GM23338 (cell line): ENCODE measurements around the gene CEP89. TPM values are rescaled to one million over a fixed set of nuclear protein-coding genes. Genes with fewer than 3 reads are reported as not detected.

Experiments
- ATAC-seq: fragments of 200-7000 bp; cut with Tn5 transposase; 3 replicates; pipeline ENCODE4 v1.9.1; 2020
- DNase-seq: peaks from one replicate; pipeline ENCODE4 v3.0.0-alpha.2; 2015; ENCODE audit warnings: low spot score
- H2AFZ ChIP-seq: fragments of 200-600 bp; sonication (generic); 2 replicates; pipeline ENCODE4 v1.8.0; 2016; ENCODE audit warnings: antibody characterized with exemption, mild to moderate bottlenecking, moderate library complexity
- H3F3A ChIP-seq: fragments of 200-600 bp; sonication (generic); replicated peaks from 2 replicates; pipeline ENCODE4 v1.8.0; 2017; ENCODE audit warnings: antibody characterized with exemption, mixed run types, low read depth
- H3K27ac ChIP-seq: fragments of 200-600 bp; sonication (generic); 2 replicates; pipeline ENCODE4 v1.6.1; 2016; ENCODE audit warnings: low read depth
- H3K27me3 ChIP-seq: fragments of 200-600 bp; sonication (generic); 2 replicates; pipeline ENCODE4 v1.8.0; 2016; ENCODE audit warnings: mild to moderate bottlenecking, mixed run types, moderate library complexity; ENCODE audit not compliant: insufficient read depth
- H3K36me3 ChIP-seq: fragments of 200-600 bp; sonication (generic); 2 replicates; pipeline ENCODE4 v1.8.0; 2016; ENCODE audit warnings: mild to moderate bottlenecking; ENCODE audit not compliant: insufficient read depth
- H3K4me1 ChIP-seq: fragments of 200-600 bp; sonication (generic); 2 replicates; pipeline ENCODE4 v1.8.0; 2016; ENCODE audit warnings: mild to moderate bottlenecking, moderate library complexity; ENCODE audit not compliant: insufficient read depth
- H3K4me2 ChIP-seq: fragments of 200-600 bp; sonication (generic); 2 replicates; pipeline ENCODE4 v1.7.1; 2017; ENCODE audit warnings: mixed run types
- H3K4me3 ChIP-seq: fragments of 200-600 bp; sonication (generic); 2 replicates; pipeline ENCODE4 v1.6.1; 2016; ENCODE audit warnings: mixed run types
- H3K79me2 ChIP-seq: fragments of 200-600 bp; sonication (generic); replicated peaks from 2 replicates; pipeline ENCODE4 v1.8.0; 2017; ENCODE audit warnings: mild to moderate bottlenecking; ENCODE audit not compliant: insufficient read depth
- H3K9me2 ChIP-seq: fragments of 200-600 bp; sonication (generic); 2 replicates; pipeline ENCODE4 v1.8.0; 2017; ENCODE audit not compliant: insufficient read depth
- H4K20me1 ChIP-seq: fragments of 200-600 bp; sonication (generic); replicated peaks from 2 replicates; pipeline ENCODE4 v1.8.0; 2017; ENCODE audit warnings: mild to moderate bottlenecking; ENCODE audit not compliant: insufficient read depth
- H3K27ac Mint-ChIP-seq: 2 replicates; pipeline ENCODE4 v1.8.0; 2020; ENCODE audit warnings: inconsistent platforms, mild to moderate bottlenecking, moderate library complexity, mixed read lengths
- H3K27me3 Mint-ChIP-seq: 3 replicates; pipeline ENCODE4 v1.8.0; 2022; ENCODE audit warnings: low read depth, mild to moderate bottlenecking, moderate library complexity, mixed read lengths, inconsistent platforms; ENCODE audit not compliant: insufficient read depth, poor library complexity
- H3K36me3 Mint-ChIP-seq: 3 replicates; pipeline ENCODE4 v1.8.0; 2021; ENCODE audit warnings: low read depth, mild to moderate bottlenecking, inconsistent platforms, moderate library complexity, mixed read lengths
- H3K4me1 Mint-ChIP-seq: 3 replicates; pipeline ENCODE4 v1.8.0; 2020; ENCODE audit warnings: mild to moderate bottlenecking, inconsistent platforms, mixed read lengths
- H3K4me3 Mint-ChIP-seq: 3 replicates; pipeline ENCODE4 v1.8.0; 2021; ENCODE audit warnings: moderate library complexity, mild to moderate bottlenecking, inconsistent platforms, mixed read lengths
- H3K9me3 Mint-ChIP-seq: 3 replicates; pipeline ENCODE4 v1.8.0; 2020; ENCODE audit warnings: moderate library complexity, mild to moderate bottlenecking, inconsistent platforms, mixed read lengths
- CREB1 ChIP-seq: fragments of 250-450 bp; sonication (Bioruptor Pico); IDR thresholded peaks from 2 replicates; pipeline ENCODE4 v1.5.0; 2020; ENCODE audit warnings: low read depth, mild to moderate bottlenecking, moderate library complexity
- CTCF ChIP-seq, 2 experiments: fragments of 200-600 bp in 1 of 2; sonication (generic) in 1 of 2; conservative IDR thresholded peaks; 2 replicates each; pipeline versions ENCODE4 v1.5.1 to v1.6.1; 2016 to 2017; ENCODE audit warnings: antibody characterized with exemption in 2 of 2, low read depth in 2 of 2, mild to moderate bottlenecking in 2 of 2, moderate library complexity in 1 of 2
- ETS1 ChIP-seq: IDR thresholded peaks from 2 replicates; pipeline ENCODE4 v1.6.1; 2016; ENCODE audit warnings: antibody characterized with exemption
- EZH2 ChIP-seq: fragments of 200-600 bp; sonication (generic); IDR thresholded peaks from one replicate; pipeline ENCODE4 v1.8.0; 2017; ENCODE audit warnings: antibody characterized with exemption, mild to moderate bottlenecking, low read depth; ENCODE audit not compliant: unreplicated experiment
- JUNB ChIP-seq: IDR thresholded peaks from one replicate; pipeline ENCODE4 v1.6.1; 2016; ENCODE audit warnings: antibody characterized with exemption; ENCODE audit not compliant: unreplicated experiment
- NANOG ChIP-seq: IDR thresholded peaks from 2 replicates; pipeline ENCODE4 v1.6.1; 2016; ENCODE audit warnings: antibody characterized with exemption, borderline replicate concordance
- REST ChIP-seq: IDR thresholded peaks from one replicate; pipeline ENCODE4 v1.6.1; 2018; ENCODE audit warnings: antibody characterized with exemption; ENCODE audit not compliant: unreplicated experiment
- STAT1 ChIP-seq: IDR thresholded peaks from one replicate; pipeline ENCODE4 v1.6.1; 2016; ENCODE audit warnings: antibody characterized with exemption; ENCODE audit not compliant: unreplicated experiment
- ZNF114 ChIP-seq: fragments of 250-450 bp; sonication (Bioruptor Pico); IDR thresholded peaks from 2 replicates; pipeline ENCODE4 v1.5.0; 2020; ENCODE audit warnings: mild to moderate bottlenecking, moderate library complexity
- ZNF331 ChIP-seq: fragments of 250-450 bp; sonication (Bioruptor Pico); IDR thresholded peaks from 2 replicates; pipeline ENCODE4 v1.5.0; 2020; ENCODE audit warnings: low read depth, mild to moderate bottlenecking, moderate library complexity
- polyA plus RNA-seq: library from polyadenylated mRNA; unstranded; fragments of >200 nt; fragmentation: Nextera tagmentation; extraction: Ambion mirVana; gene quantifications from 2 replicates; pipeline ENCODE4 v1.2.1, GENCODE V29; 2016
- total RNA-seq: library from RNA; depleted of rRNA; stranded (reverse); fragments of >200 nt; shearing (Covaris generic); gene quantifications from 2 replicates; pipeline ENCODE4 v1.2.3, GENCODE V29; 2014

CEP89 gene
- total and polyA plus RNA-seq, 2 experiments from 2014 or later, result 13.4 to 17.5 TPM

GRCh38 chr19:32876236-32876918 is 95.4 kb downstream of the CEP89 start:
- no peak overlapping the region for H3K27ac ChIP-seq
- no peak overlapping the region for H3K4me3 Mint-ChIP-seq
- no peaks in the 10 kb centered on the region for H3K9me3 Mint-ChIP-seq
- peaks cover 8% of the 10 kb centered on the region for H3K27me3 Mint-ChIP-seq
- TF ChIP-seq JUNB (no peak), STAT1 (no peak), EZH2 (no peak), REST (no peak), CREB1 (CRISPR knock-in tag) (no peak), ZNF114 (no peak), ZNF331 (CRISPR knock-in tag) (no peak)
- H3K36me3 Mint-ChIP-seq, result no peaks in the 10 kb centered on the region
- no peak overlapping the region for H2AFZ ChIP-seq
- DNase-seq (no peak), ATAC-seq (no peak)
- H4K20me1 ChIP-seq, result no peaks in the 10 kb centered on the region
- no peak overlapping the region for H3K27ac Mint-ChIP-seq
- no peaks in the 10 kb centered on the region for H3K27me3 ChIP-seq
- no peak overlapping the region for H3K4me2 ChIP-seq
- no peaks in the 10 kb centered on the region for H3K79me2 ChIP-seq
- no peaks in the 10 kb centered on the region for H3F3A ChIP-seq
- H3K36me3 ChIP-seq, result no peaks in the 10 kb centered on the region
- no peaks in the 10 kb centered on the region for H3K4me1 ChIP-seq
- no peak overlapping the region for H3K4me3 ChIP-seq
- peaks cover 11% of the 10 kb centered on the region for H3K4me1 Mint-ChIP-seq
- H3K9me2 ChIP-seq, result no peaks in the 10 kb centered on the region; the same call in 1 of the 2 replicates

DNA sequence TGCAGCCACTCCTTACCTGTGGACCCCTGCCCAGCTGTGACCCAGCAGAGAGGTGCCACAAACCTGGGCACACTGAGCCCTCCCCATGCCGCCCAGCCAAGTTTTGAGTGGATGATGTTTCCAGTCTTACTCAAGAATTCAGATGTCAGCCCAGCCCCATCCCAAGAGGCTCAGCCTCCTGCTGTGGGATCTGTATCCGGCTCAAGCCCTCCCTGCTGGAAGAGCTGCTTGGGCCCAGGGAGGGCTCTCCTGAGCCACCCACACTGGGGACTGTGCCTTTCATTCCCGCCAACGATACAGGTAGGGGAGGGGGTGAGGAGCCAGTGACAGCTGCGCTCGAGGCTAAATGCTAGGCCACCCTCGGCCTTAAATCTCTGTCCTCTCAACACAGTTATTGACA is 96.3 kb downstream of the CEP89 start:
- Histone ChIP-seq H3K4me1 (no peaks in the 10 kb centered on the region), H3K9me2 (no peaks in the 10 kb centered on the region; the same call in 1 of the 2 replicates), H3K79me2 (no peaks in the 10 kb centered on the region), H3K4me3 (no peak overlapping the region), H4K20me1 (no peaks in the 10 kb centered on the region), H3K4me2 (no peak overlapping the region), H2AFZ (no peak overlapping the region), H3K36me3 (no peaks in the 10 kb centered on the region), H3F3A (no peaks in the 10 kb centered on the region), H3K27ac (no peak overlapping the region), H3K27me3 (no peaks in the 10 kb centered on the region)
- Mint-ChIP-seq H3K4me1 (peaks cover 11% of the 10 kb centered on the region), H3K9me3 (no peaks in the 10 kb centered on the region), H3K27me3 (peaks cover 8% of the 10 kb centered on the region), H3K4me3 (no peak overlapping the region), H3K27ac (no peak overlapping the region; the same call in 1 of the 2 replicates), H3K36me3 (no peaks in the 10 kb centered on the region)
- DNase-seq (peak; percentile 34), ATAC-seq (peak; percentile 81)
- no peak for TF ChIP-seq NANOG
- TF ChIP-seq STAT1, result no peak
- no peak for TF ChIP-seq ZNF114
- TF ChIP-seq ETS1, result no peak
- TF ChIP-seq ZNF331 (CRISPR knock-in tag), result no peak
- TF ChIP-seq REST, result no peak
- no peak for TF ChIP-seq EZH2
- TF ChIP-seq CTCF (conservative IDR thresholded peaks at IDR 0.05; ENCODE audit: low read depth in 2 of 2), result no peak
